ENCODE measurements around the gene KLHL30.

- TF ChIP-seq GATA2 (IDR thresholded peaks at IDR 0.05; ENCODE audit: low read depth, low read length) = no peak
- no peak for TF ChIP-seq GATA3 (IDR thresholded peaks at IDR 0.05; ENCODE audit: low read depth, low read length)
Measured at GRCh38 chr2:238113611-238114010, 24.9 kb upstream of the KLHL30 start.

Measured in SH-SY5Y (cell line).